ENCODE data around the gene YWHAQ.

- TF ChIP-seq POLR2A (conservative IDR thresholded peaks at IDR 0.05) (no peak), SMARCB1 (IDR thresholded peaks at IDR 0.05; ENCODE audit: insufficient read length, low read depth) (no peak), CEBPG (CRISPR knock-in tag; IDR thresholded peaks at IDR 0.05) (no peak), CEBPG (tag; conservative IDR thresholded peaks at IDR 0.05 in 1 of 2, IDR thresholded peaks at IDR 0.05 in 1 of 2) (no peak), ZBTB34 (CRISPR knock-in tag; IDR thresholded peaks at IDR 0.05) (no peak), MAFK (IDR thresholded peaks at IDR 0.05; ENCODE audit: low read length) (no peak), AFF1 (IDR thresholded peaks at IDR 0.05; ENCODE audit: low read depth in 1 of 2, partially characterized antibody in 2 of 2) (no peak), SIN3A (IDR thresholded peaks at IDR 0.05; ENCODE audit: borderline replicate concordance in 2 of 2, control insufficient read depth in 1 of 2, low read depth in 2 of 2, low read length in 2 of 2) (no peak), TAF15 (IDR thresholded peaks at IDR 0.05; ENCODE audit: low read depth, low read length) (no peak), ZNF436 (CRISPR knock-in tag; IDR thresholded peaks at IDR 0.05) (no peak), ZC3H11A (IDR thresholded peaks at IDR 0.05; ENCODE audit: low read depth, low read length) (no peak), GABPA (tag; conservative IDR thresholded peaks at IDR 0.05; ENCODE audit: low read depth) (no peak), KDM4B (IDR thresholded peaks at IDR 0.05; ENCODE audit: borderline replicate concordance in 2 of 2, low read depth in 1 of 2) (no peak), PHTF2 (CRISPR knock-in tag; IDR thresholded peaks at IDR 0.05) (no peak)
These were observed 26.9 kb upstream of the YWHAQ start for GRCh38 chr2:9657731-9658130.

All from K562 (cell line).